H1 (cell line): ENCODE measurements around the gene C2orf72.

Experiments
- ATF3 ChIP-seq: IDR thresholded peaks from 2 replicates; pipeline ENCODE4 v1.6.1; 2011; ENCODE audit warnings: low read depth, mild to moderate bottlenecking, low read length; ENCODE audit not compliant: insufficient read depth
- CREB1 ChIP-seq: IDR thresholded peaks from 2 replicates; pipeline ENCODE4 v1.6.1; 2012; ENCODE audit warnings: inconsistent platforms
- CTCF ChIP-seq, 3 experiments: IDR thresholded peaks; 1 replicate in 2 of 3; 2 replicates in 1 of 3; pipeline versions ENCODE4 v1.5.1 to v1.6.1; 2011; ENCODE audit warnings: low read length in 3 of 3, mild to moderate bottlenecking in 3 of 3, inconsistent platforms in 2 of 3, low read depth in 1 of 3, moderate library complexity in 1 of 3; ENCODE audit not compliant: insufficient read depth in 1 of 3; ENCODE audit errors: control extremely low read depth in 1 of 3
- GABPA ChIP-seq: IDR thresholded peaks from 2 replicates; pipeline ENCODE4 v1.6.1; 2011; ENCODE audit warnings: mild to moderate bottlenecking, low read length, moderate library complexity, borderline replicate concordance; ENCODE audit not compliant: insufficient read depth
- POLR2A ChIP-seq, 2 experiments: IDR thresholded peaks; 1 replicate in 1 of 2; 2 replicates in 1 of 2; pipeline ENCODE4 v1.6.1; 2011; ENCODE audit warnings: low read depth in 2 of 2, low read length in 2 of 2, mild to moderate bottlenecking in 2 of 2; ENCODE audit errors: control extremely low read depth in 1 of 2
- POLR2AphosphoS5 ChIP-seq: IDR thresholded peaks from 2 replicates; pipeline ENCODE4 v1.6.1; 2011; ENCODE audit warnings: low read depth, low read length
- SIN3A ChIP-seq, 2 experiments: IDR thresholded peaks in 1 of 2; conservative IDR thresholded peaks in 1 of 2; 2 replicates each; pipeline ENCODE4 v1.6.1; 2011 to 2012; ENCODE audit warnings: low read length in 2 of 2, improper control_type of control experiment in 1 of 2, low read depth in 1 of 2, mild to moderate bottlenecking in 1 of 2
- TEAD4 ChIP-seq: IDR thresholded peaks from 2 replicates; pipeline ENCODE4 v1.6.1; 2012; ENCODE audit warnings: low read depth, low read length, inconsistent platforms, mixed read lengths

- TF ChIP-seq TEAD4 (no peak), CREB1 (no peak), GABPA (no peak), SIN3A (conservative IDR thresholded peaks at IDR 0.05 in 1 of 2, IDR thresholded peaks at IDR 0.05 in 1 of 2; ENCODE audit: low read depth in 1 of 2, low read length in 2 of 2) (no peak), POLR2AphosphoS5 (no peak), ATF3 (no peak), POLR2A (IDR thresholded peaks at IDR 0.05; ENCODE audit: control extremely low read depth in 1 of 2, low read depth in 2 of 2, low read length in 2 of 2) (no peak), CTCF (IDR thresholded peaks at IDR 0.05; ENCODE audit: control extremely low read depth in 1 of 3, insufficient read depth in 1 of 3, low read depth in 1 of 3, low read length in 3 of 3) (no peak)
Observed at GRCh38 chr2:231058761-231059550, 21.6 kb downstream of the C2orf72 start.
